HepG2 (cell line): Measurements from ENCODE around the gene TEKTIP1. TPM values are rescaled to one million over a fixed set of nuclear protein-coding genes. Genes with fewer than 3 reads are reported as not detected.

Source experiments
- CC2D1A ChIP-seq: sonication (generic); formaldehyde crosslinking; IDR thresholded peaks from 2 replicates; pipeline ENCODE4 v1.8.1; 2023; ENCODE audit warnings: mild to moderate bottlenecking, missing genetic modification reagents
- EZH2 ChIP-seq: conservative IDR thresholded peaks from 2 replicates; pipeline ENCODE4 v1.6.1; 2012; ENCODE audit warnings: mild to moderate bottlenecking, low read depth, low read length, moderate library complexity
- FOXK1 ChIP-seq: sonication (generic); formaldehyde crosslinking; IDR thresholded peaks from 2 replicates; pipeline ENCODE4 v1.4.0; 2020; ENCODE audit warnings: low read depth, missing genetic modification reagents, borderline replicate concordance
- HOXA5 ChIP-seq: sonication (generic); formaldehyde crosslinking; IDR thresholded peaks from 2 replicates; pipeline ENCODE4 v1.4.0; 2020; ENCODE audit warnings: missing genetic modification reagents
- MLX ChIP-seq: IDR thresholded peaks from 2 replicates; pipeline ENCODE4 v1.6.1; 2016
- PAXIP1 ChIP-seq: sonication (generic); formaldehyde crosslinking; conservative IDR thresholded peaks from 2 replicates; pipeline ENCODE4 v1.4.0; 2020; ENCODE audit warnings: mild to moderate bottlenecking, missing genetic modification reagents, moderate library complexity
- SMAD1 ChIP-seq: sonication (generic); formaldehyde crosslinking; IDR thresholded peaks from 2 replicates; pipeline ENCODE4 v1.4.0; 2020; ENCODE audit warnings: missing genetic modification reagents, low read depth, mild to moderate bottlenecking, borderline replicate concordance
- SOX5 ChIP-seq: IDR thresholded peaks from 2 replicates; pipeline ENCODE4 v1.6.1; 2016; ENCODE audit warnings: borderline replicate concordance
- ZNF567 ChIP-seq: sonication (generic); formaldehyde crosslinking; IDR thresholded peaks from 2 replicates; pipeline ENCODE4 v1.8.1; 2023; ENCODE audit warnings: mild to moderate bottlenecking, missing genetic modification reagents, borderline replicate concordance
- polyA plus RNA-seq, 8 experiments: library from polyadenylated mRNA; depleted of rRNA in 3 of 8; stranded (reverse) in 7 of 8; unstranded in 1 of 8; fragments of >200 nt; fragmentation: Illumina TruSeq in 4 of 8; extraction: Trizol in 4 of 8; gene quantifications; 2 replicates each; pipeline versions ENCODE4 v1.2.1 to v1.2.3, GENCODE V29; 2011 to 2016; ENCODE audit warnings: low read depth in 4 of 8, missing spikeins in 1 of 8, mixed read lengths in 1 of 8; ENCODE audit not compliant: insufficient read depth in 1 of 8
- total RNA-seq, 5 experiments: library from RNA; depleted of rRNA; stranded (reverse); fragments of >200 nt; fragmentation: Illumina TruSeq; extraction: Trizol; gene quantifications; 2 replicates each; pipeline ENCODE4 v1.2.3, GENCODE V29; 2016; ENCODE audit warnings: low read depth in 1 of 5
- TF ChIP-seq, protein P1 (sequence below), 2 experiments: IDR thresholded peaks; 2 replicates each; pipeline ENCODE4 v1.6.1; 2011 to 2012; ENCODE audit warnings: low read length in 2 of 2, borderline replicate concordance in 1 of 2, low read depth in 1 of 2, mild to moderate bottlenecking in 1 of 2, moderate library complexity in 1 of 2
- TF ChIP-seq, protein P2 (sequence below): sonication (generic); formaldehyde crosslinking; IDR thresholded peaks from 2 replicates; pipeline ENCODE4 v1.8.0; 2022; ENCODE audit warnings: mild to moderate bottlenecking, missing genetic modification reagents, moderate library complexity

Gene TEKTIP1
- total and polyA plus RNA-seq, 2 of the 13 experiments (the other 11 are each of a cell fraction or from before 2014, with no cell fraction given): not detected

GRCh38 chr19:3507371-3508120 is 31.4 kb upstream of the TEKTIP1 start (continued):
- TF ChIP-seq, protein P1, sequence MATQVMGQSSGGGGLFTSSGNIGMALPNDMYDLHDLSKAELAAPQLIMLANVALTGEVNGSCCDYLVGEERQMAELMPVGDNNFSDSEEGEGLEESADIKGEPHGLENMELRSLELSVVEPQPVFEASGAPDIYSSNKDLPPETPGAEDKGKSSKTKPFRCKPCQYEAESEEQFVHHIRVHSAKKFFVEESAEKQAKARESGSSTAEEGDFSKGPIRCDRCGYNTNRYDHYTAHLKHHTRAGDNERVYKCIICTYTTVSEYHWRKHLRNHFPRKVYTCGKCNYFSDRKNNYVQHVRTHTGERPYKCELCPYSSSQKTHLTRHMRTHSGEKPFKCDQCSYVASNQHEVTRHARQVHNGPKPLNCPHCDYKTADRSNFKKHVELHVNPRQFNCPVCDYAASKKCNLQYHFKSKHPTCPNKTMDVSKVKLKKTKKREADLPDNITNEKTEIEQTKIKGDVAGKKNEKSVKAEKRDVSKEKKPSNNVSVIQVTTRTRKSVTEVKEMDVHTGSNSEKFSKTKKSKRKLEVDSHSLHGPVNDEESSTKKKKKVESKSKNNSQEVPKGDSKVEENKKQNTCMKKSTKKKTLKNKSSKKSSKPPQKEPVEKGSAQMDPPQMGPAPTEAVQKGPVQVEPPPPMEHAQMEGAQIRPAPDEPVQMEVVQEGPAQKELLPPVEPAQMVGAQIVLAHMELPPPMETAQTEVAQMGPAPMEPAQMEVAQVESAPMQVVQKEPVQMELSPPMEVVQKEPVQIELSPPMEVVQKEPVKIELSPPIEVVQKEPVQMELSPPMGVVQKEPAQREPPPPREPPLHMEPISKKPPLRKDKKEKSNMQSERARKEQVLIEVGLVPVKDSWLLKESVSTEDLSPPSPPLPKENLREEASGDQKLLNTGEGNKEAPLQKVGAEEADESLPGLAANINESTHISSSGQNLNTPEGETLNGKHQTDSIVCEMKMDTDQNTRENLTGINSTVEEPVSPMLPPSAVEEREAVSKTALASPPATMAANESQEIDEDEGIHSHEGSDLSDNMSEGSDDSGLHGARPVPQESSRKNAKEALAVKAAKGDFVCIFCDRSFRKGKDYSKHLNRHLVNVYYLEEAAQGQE (IDR thresholded peaks at IDR 0.05; ENCODE audit: borderline replicate concordance in 1 of 2, low read depth in 1 of 2, low read length in 2 of 2): no peak
- TF ChIP-seq ZNF567 (CRISPR knock-in tag) (no peak), SOX5 (no peak), PAXIP1 (CRISPR knock-in tag) (peak; percentile 68), EZH2 (no peak), SMAD1 (CRISPR knock-in tag) (no peak), MLX (CRISPR knock-in tag) (no peak), CC2D1A (no peak), FOXK1 (CRISPR knock-in tag) (no peak), HOXA5 (CRISPR knock-in tag) (no peak)
- TF ChIP-seq, protein P2, sequence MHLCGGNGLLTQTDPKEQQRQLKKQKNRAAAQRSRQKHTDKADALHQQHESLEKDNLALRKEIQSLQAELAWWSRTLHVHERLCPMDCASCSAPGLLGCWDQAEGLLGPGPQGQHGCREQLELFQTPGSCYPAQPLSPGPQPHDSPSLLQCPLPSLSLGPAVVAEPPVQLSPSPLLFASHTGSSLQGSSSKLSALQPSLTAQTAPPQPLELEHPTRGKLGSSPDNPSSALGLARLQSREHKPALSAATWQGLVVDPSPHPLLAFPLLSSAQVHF: no peak
